Ovary (tissue), 9 donors: ENCODE results near the gene ITIH6. TPM values are rescaled to one million over a fixed set of nuclear protein-coding genes. Genes with fewer than 3 reads are reported as not detected.

Experiments used
- DNase-seq, 5 donors: peaks; one replicate each; pipeline ENCODE4 v3.0.0-alpha.2; 2019 to 2020
- H3K27ac ChIP-seq, 2 donors: fragments of 200-600 bp; one replicate each; pipeline versions ENCODE4 v1.5.1 to v1.8.0; 2019 to 2022
- H3K27me3 ChIP-seq: fragments of 200-600 bp; one replicate; pipeline ENCODE4 v1.8.0; 2022
- H3K36me3 ChIP-seq: fragments of 200-600 bp; sonication (generic); one replicate; pipeline ENCODE4 v1.5.1; 2019
- H3K4me1 ChIP-seq: one replicate; pipeline ENCODE4 v1.8.1; 2013; ENCODE audit warnings: mild to moderate bottlenecking, moderate library complexity; ENCODE audit not compliant: insufficient read depth
- H3K4me3 ChIP-seq: fragments of 200-600 bp; sonication (generic); one replicate; pipeline ENCODE4 v1.5.1; 2017
- H3K9me3 ChIP-seq, 2 donors: fragments of 200-600 bp in 1 of 2; sonication (generic) in 1 of 2; one replicate each; pipeline versions ENCODE4 v1.5.1 to v1.8.1; 2013 to 2019; ENCODE audit warnings: mild to moderate bottlenecking in 1 of 2, moderate library complexity in 1 of 2
- EP300 ChIP-seq: sonication (generic); formaldehyde crosslinking; IDR thresholded peaks from one replicate; pipeline ENCODE4 v1.6.1; 2017; ENCODE audit warnings: antibody characterized with exemption
- POLR2A ChIP-seq: fragments of 450-650 bp; IDR thresholded peaks from one replicate; pipeline ENCODE4 v1.6.1; 2017; ENCODE audit warnings: antibody characterized with exemption, mild to moderate bottlenecking, moderate library complexity
- WGBS, 3 donors: extraction: QIAGEN DNeasy Blood & Tissue Kit in 1 of 3; methylation state at CpG; one replicate each; pipeline versions ENCODE4 v1.1.5 to v1.1.7; 2013 to 2017; 5-methylcytosine and 5-hydroxymethylcytosine counted together
- intact Hi-C, 4 donors: fragments of 100-400 bp; cut with DNase I; formaldehyde crosslinking; loops; one replicate each; pipeline versions ENCODE4 v1.11.0 to v1.15.1; 2022 to 2023
- polyA plus RNA-seq, 2 donors: library from polyadenylated mRNA; stranded (reverse); fragments of 200-250 nt in 1 of 2; fragments of 350-450 nt in 1 of 2; fragmentation: Illumina TruSeq in 1 of 2; extraction: RNeasy Lipid Tissue Mini Kit (QIAGEN cat#74804) in 1 of 2; gene quantifications; one replicate each; pipeline ENCODE4 v1.2.3, GENCODE V29; 2013 to 2014
- total RNA-seq, 7 donors: library from RNA; depleted of rRNA in 2 of 7; stranded (reverse); fragments of >200 nt in 2 of 7; fragmentation: NEBNext Ultra II Directional in 3 of 7; extraction: Animal tissue kit (Norgen Biotek cat#: 25700) in 3 of 7; gene quantifications; one replicate each; pipeline versions ENCODE4 v1.1.0 to v1.2.4, GENCODE V29; 2016 to 2023
- TF ChIP-seq, protein P1 (sequence below), 3 donors: fragments of 450-650 bp in 2 of 3; fragments of 200-600 bp in 1 of 3; IDR thresholded peaks; one replicate each; pipeline versions ENCODE4 v1.5.1 to v1.8.0; 2016 to 2022; ENCODE audit warnings: antibody characterized with exemption in 3 of 3, mild to moderate bottlenecking in 1 of 3
- donor health status: DM: no; HTN: no; CAD: no; lungs with moderate emphysema.
- donor health status: DM: no; HTN: no; CAD: no.
- donor health status: Bipolar disorder and iron deficiency.
- donor health status: DM: yes; HTN: yes; CAD: no.
- donor health status: DM: no; HTN: no; CAD: no.
- donor health status: DM: yes; HTN: yes; CAD: no.

The ITIH6 gene
- total and polyA plus RNA-seq, 9 donors, result 0.01 to 0.05 TPM; not detected in 7

DNA sequence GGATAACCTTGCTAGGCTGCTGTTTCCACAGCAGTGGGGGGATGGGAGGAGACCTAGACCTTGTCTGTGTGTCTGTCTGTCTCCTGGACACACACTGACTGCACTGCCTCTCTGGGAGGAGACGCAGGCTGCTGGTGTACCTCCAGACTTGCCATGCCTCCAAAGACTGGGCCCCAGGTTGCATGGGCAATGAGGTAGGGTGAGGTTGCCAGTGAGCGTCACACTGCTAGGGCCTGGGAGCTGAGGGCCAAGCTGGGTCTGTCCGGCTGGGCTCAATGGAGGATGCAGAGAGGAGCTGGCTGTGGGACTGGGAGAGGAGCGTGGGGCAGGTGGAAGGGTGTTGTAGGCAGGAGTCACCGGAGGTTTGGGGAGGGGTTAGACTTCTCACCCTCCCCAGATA lies 26.1 kb upstream of the ITIH6 start:
- H3K27me3 ChIP-seq, result no peaks in the 10 kb centered on the region
- 84 to 87% (median 84%) methylated on average over 4 to 5 of the region's 5 CpGs for WGBS, 3 donors
- no peak overlapping the region for H3K27ac ChIP-seq
- no peak for TF ChIP-seq EP300
- no peak for TF ChIP-seq POLR2A
- TF ChIP-seq, protein P1, sequence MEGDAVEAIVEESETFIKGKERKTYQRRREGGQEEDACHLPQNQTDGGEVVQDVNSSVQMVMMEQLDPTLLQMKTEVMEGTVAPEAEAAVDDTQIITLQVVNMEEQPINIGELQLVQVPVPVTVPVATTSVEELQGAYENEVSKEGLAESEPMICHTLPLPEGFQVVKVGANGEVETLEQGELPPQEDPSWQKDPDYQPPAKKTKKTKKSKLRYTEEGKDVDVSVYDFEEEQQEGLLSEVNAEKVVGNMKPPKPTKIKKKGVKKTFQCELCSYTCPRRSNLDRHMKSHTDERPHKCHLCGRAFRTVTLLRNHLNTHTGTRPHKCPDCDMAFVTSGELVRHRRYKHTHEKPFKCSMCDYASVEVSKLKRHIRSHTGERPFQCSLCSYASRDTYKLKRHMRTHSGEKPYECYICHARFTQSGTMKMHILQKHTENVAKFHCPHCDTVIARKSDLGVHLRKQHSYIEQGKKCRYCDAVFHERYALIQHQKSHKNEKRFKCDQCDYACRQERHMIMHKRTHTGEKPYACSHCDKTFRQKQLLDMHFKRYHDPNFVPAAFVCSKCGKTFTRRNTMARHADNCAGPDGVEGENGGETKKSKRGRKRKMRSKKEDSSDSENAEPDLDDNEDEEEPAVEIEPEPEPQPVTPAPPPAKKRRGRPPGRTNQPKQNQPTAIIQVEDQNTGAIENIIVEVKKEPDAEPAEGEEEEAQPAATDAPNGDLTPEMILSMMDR (IDR thresholded peaks at IDR 0.05), result no peak
- H3K9me3 ChIP-seq, result no peaks in the 10 kb centered on the region
- intact Hi-C loops, result no loop called here
- no peaks in the 10 kb centered on the region for H3K4me1 ChIP-seq
- no peak for DNase-seq
- H3K4me3 ChIP-seq, result no peak overlapping the region
- H3K36me3 ChIP-seq, result no peaks in the 10 kb centered on the region

DNA sequence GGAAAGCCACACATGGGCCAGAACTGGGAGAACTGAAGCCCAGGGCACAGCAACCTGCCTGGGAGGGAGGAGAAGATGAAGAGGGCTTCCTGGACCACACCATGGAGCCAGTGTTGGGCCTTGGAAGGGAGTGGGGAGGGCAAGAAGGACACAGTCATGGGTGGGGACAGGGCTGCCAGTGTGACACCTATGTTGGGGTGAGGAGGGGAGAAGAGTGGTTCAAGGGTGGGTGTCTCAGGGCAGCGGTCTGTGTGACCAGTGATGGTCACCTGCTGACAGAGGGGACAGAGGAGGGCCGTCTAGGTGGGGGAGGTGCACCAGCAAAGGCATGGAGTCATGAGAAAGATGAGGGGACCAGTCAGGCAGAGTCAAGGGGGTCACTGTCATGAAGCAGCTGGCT lies 23.3 kb upstream of the ITIH6 start:
- TF ChIP-seq, protein P1 (IDR thresholded peaks at IDR 0.05), result no peak
- TF ChIP-seq EP300 (no peak), POLR2A (no peak)
- no peaks in the 10 kb centered on the region for H3K9me3 ChIP-seq
- DNase-seq, result no peak
- H3K4me3 ChIP-seq, result no peak overlapping the region
- H3K36me3 ChIP-seq, result no peaks in the 10 kb centered on the region
- intact Hi-C loops, result no loop called here
- WGBS, 3 donors, result 64 to 79% (median 74%) methylated on average over 2 of the region's 2 CpGs
- H3K27ac ChIP-seq, result no peak overlapping the region
- H3K27me3 ChIP-seq, result no peaks in the 10 kb centered on the region
- H3K4me1 ChIP-seq, result no peaks in the 10 kb centered on the region

DNA sequence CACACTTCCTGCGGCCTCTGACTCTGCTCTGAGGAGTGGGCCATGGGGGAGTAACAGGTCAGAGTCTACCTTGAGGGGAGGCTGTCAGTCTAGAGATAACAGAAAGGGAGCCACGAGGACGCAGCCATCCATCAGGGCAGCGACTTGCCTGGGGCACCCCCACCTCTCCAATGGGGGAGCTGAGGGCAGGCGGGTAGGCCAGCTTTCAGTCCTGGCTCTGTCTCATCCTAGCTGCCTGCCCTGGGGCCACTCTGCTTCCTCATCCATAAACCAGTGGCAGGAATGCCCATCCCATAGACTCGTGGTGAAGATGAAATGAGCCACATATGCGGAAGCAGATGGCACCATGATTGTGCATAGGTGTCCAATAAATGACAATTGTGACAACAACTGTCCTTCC lies 22.7 kb upstream of the ITIH6 start:
- intact Hi-C loops, result no loop called here
- WGBS, 3 donors, result 55 to 71% (median 58%) methylated on average over 7 of the region's 7 CpGs
- Histone ChIP-seq H3K9me3 (no peaks in the 10 kb centered on the region), H3K4me3 (no peak overlapping the region), H3K4me1 (no peaks in the 10 kb centered on the region), H3K27me3 (no peaks in the 10 kb centered on the region), H3K36me3 (no peaks in the 10 kb centered on the region), H3K27ac (no peak overlapping the region)
- DNase-seq, result no peak
- no peak for TF ChIP-seq POLR2A
- TF ChIP-seq, protein P1 (IDR thresholded peaks at IDR 0.05), result no peak
- no peak for TF ChIP-seq EP300

DNA sequence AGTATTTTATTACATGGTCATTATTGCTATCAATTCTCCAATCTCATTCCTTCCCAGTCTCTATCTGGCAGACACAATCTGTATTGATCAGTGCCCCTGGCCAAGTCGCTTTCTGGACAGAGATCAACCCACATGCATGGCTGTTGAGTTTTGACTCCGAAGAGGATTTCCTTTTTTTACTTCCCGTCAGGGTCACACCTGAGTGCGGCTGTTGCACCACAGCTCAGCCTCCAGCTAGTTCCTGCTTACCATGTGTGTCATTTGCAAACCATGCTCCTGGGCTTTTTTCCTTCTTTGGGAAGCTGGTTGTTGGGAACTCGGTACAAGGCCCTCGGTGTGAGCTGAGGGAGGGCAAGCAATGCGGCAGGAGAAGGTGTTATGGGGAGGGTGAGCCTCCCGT lies 21.1 kb upstream of the ITIH6 start:
- WGBS, 3 donors, result 56 to 73% (median 71%) methylated on average over 8 of the region's 8 CpGs

More for the DNA sequence above, 21.1 kb upstream of the ITIH6 start:
- Histone ChIP-seq H3K27ac (no peak overlapping the region), H3K4me1 (no peaks in the 10 kb centered on the region), H3K9me3 (no peaks in the 10 kb centered on the region), H3K27me3 (no peaks in the 10 kb centered on the region), H3K36me3 (no peaks in the 10 kb centered on the region), H3K4me3 (no peak overlapping the region)
- intact Hi-C loops, result no loop called here
- DNase-seq, result no peak
- no peak for TF ChIP-seq POLR2A
- TF ChIP-seq, protein P1 (IDR thresholded peaks at IDR 0.05), result no peak
